Left ventricle myocardium inferior (tissue), 1 donor: Measurements from ENCODE around the gene PSMG1. TPM values are rescaled to one million over a fixed set of nuclear protein-coding genes. Genes with fewer than 3 reads are reported as not detected.

Source experiments
- DNase-seq: peaks from one replicate; pipeline ENCODE4 v3.0.0-alpha.2; 2020
- H3K27ac ChIP-seq: fragments of 200-600 bp; replicated peaks from 2 replicates; pipeline ENCODE4 v1.8.0; 2021
- H3K27me3 ChIP-seq: fragments of 200-600 bp; 2 replicates; pipeline ENCODE4 v1.8.0; 2021; ENCODE audit warnings: low read depth
- H3K36me3 ChIP-seq: fragments of 200-600 bp; 2 replicates; pipeline ENCODE4 v1.8.0; 2021
- H3K4me1 ChIP-seq: fragments of 200-600 bp; 2 replicates; pipeline ENCODE4 v1.8.0; 2021
- H3K4me3 ChIP-seq: fragments of 200-600 bp; 2 replicates; pipeline ENCODE4 v1.8.0; 2021; ENCODE audit warnings: mild to moderate bottlenecking, moderate library complexity
- H3K9me3 ChIP-seq: fragments of 200-600 bp; replicated peaks from 2 replicates; pipeline ENCODE4 v1.8.0; 2021
- intact Hi-C: fragments of 100-400 bp; cut with micrococcal nuclease; formaldehyde crosslinking; loops from one replicate; pipeline ENCODE4 v1.11.0; 2022
- total RNA-seq: library from RNA; stranded (reverse); fragmentation: NEBNext Ultra II Directional; extraction: Animal tissue kit (Norgen Biotek cat#: 25700); gene quantifications from one replicate; pipeline ENCODE4 v1.2.1, GENCODE V29; 2021
- TF ChIP-seq, protein P1 (sequence below): fragments of 200-600 bp; IDR thresholded peaks from 2 replicates; pipeline ENCODE4 v1.8.0; 2021; ENCODE audit warnings: antibody characterized with exemption, mild to moderate bottlenecking, borderline replicate concordance
- donor health status: DM: no; HTN: yes; CAD: no; lungs with severe emphysema.

The PSMG1 gene
- total RNA-seq, 1 donor from 2014 or later: 20.7 TPM

DNA sequence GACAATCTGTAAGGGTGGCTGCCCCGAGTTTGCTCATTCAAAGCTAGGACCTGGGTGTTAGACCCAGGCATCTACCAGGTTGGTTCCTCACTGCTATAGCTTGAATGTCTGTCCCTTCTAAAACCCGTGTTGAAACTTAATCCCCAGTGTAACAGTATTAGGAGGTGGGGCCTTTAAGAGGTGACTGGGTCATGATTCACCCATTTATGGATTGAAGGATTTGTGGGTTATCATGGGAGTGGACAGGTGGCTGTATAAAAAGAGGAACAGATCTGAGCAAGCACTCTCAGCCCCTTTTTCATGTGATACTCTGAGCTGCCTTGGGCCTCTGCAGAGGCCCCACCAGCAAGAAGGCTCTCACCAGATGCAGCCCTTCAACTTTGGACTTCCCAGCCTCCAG is 29.4 kb downstream of the PSMG1 start:
- no peak for DNase-seq
- no peaks in the 10 kb centered on the region for H3K27me3 ChIP-seq
- H3K27ac ChIP-seq: no peak overlapping the region
- intact Hi-C loops: no loop called here
- H3K9me3 ChIP-seq: no peaks in the 10 kb centered on the region
- TF ChIP-seq, protein P1, sequence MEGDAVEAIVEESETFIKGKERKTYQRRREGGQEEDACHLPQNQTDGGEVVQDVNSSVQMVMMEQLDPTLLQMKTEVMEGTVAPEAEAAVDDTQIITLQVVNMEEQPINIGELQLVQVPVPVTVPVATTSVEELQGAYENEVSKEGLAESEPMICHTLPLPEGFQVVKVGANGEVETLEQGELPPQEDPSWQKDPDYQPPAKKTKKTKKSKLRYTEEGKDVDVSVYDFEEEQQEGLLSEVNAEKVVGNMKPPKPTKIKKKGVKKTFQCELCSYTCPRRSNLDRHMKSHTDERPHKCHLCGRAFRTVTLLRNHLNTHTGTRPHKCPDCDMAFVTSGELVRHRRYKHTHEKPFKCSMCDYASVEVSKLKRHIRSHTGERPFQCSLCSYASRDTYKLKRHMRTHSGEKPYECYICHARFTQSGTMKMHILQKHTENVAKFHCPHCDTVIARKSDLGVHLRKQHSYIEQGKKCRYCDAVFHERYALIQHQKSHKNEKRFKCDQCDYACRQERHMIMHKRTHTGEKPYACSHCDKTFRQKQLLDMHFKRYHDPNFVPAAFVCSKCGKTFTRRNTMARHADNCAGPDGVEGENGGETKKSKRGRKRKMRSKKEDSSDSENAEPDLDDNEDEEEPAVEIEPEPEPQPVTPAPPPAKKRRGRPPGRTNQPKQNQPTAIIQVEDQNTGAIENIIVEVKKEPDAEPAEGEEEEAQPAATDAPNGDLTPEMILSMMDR: no peak
- H3K4me3 ChIP-seq: no peak overlapping the region
- no peaks in the 10 kb centered on the region for H3K4me1 ChIP-seq
- no peaks in the 10 kb centered on the region for H3K36me3 ChIP-seq

DNA sequence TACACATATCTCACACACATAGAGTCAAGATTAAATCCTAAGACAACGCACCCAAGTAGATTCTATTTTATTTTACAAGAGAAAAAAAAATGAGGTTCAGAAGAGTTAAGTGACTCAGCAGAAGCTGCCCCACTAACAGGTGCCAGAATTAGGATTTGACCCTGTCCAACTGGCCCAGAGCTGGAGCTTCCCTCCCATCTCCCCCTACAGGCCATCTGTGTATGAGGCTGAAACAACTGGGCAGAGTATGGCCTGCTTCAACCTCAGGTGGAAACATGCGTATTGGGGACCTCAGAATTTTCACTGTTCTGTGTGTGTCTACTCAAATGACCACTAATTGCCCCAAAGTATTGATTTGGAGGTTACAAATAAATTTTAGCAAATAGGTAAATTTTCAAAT is 29.9 kb downstream of the PSMG1 start:
- TF ChIP-seq, protein P1: peak; percentile 52
- intact Hi-C loops: no loop called here
- Histone ChIP-seq H3K4me3 (no peak overlapping the region), H3K36me3 (no peaks in the 10 kb centered on the region), H3K9me3 (no peaks in the 10 kb centered on the region), H3K27ac (no peak overlapping the region), H3K4me1 (no peaks in the 10 kb centered on the region), H3K27me3 (no peaks in the 10 kb centered on the region)
- DNase-seq: no peak

DNA sequence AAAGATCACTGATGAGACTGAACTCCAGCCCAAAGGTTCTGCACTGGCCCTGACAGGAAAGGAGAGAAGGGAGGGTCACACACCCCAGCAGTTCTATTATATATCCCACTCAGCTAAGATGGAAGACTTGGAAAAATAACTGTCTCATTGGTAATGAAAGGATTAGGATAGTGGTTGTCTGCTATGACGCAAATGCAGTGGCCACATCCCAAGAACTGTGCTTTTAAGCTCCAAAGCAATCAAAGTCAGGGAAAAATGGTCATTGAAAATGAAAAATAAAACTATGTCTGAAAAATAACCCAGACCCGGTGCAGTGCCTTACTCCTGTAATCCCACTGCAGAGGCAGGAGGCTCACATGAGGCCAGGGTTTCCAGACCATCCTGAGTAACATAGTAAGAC is 31.0 kb downstream of the PSMG1 start:
- Histone ChIP-seq H3K9me3 (no peaks in the 10 kb centered on the region), H3K27ac (no peak overlapping the region), H3K4me3 (no peak overlapping the region), H3K27me3 (no peaks in the 10 kb centered on the region), H3K36me3 (no peaks in the 10 kb centered on the region), H3K4me1 (no peaks in the 10 kb centered on the region)
- TF ChIP-seq, protein P1: no peak
- intact Hi-C loops: no loop called here
- DNase-seq: no peak

DNA sequence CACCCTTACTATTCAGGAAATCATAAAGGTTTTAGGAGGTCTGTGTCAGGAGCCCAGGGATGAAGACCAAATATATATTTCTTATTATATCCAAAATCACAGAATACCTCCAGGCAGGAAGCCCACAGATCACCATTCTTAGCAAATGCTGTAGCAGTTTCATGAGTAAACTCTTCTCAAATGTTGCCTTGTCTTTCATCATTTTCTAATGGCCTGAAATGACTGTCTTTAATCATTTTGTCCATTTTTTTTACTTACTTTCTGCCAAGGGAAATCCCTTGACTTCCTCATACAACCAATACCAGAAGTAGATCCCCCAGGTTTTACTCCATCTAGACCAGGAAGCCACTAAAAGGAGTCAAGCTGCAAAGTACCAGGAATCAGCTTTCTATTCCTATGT is 32.4 kb downstream of the PSMG1 start:
- intact Hi-C loops: no loop called here
- Histone ChIP-seq H3K4me1 (no peaks in the 10 kb centered on the region), H3K36me3 (no peaks in the 10 kb centered on the region), H3K4me3 (no peak overlapping the region), H3K9me3 (peaks cover 4% of the 10 kb centered on the region), H3K27me3 (no peaks in the 10 kb centered on the region), H3K27ac (no peak overlapping the region)
- TF ChIP-seq, protein P1: no peak
- no peak for DNase-seq

DNA sequence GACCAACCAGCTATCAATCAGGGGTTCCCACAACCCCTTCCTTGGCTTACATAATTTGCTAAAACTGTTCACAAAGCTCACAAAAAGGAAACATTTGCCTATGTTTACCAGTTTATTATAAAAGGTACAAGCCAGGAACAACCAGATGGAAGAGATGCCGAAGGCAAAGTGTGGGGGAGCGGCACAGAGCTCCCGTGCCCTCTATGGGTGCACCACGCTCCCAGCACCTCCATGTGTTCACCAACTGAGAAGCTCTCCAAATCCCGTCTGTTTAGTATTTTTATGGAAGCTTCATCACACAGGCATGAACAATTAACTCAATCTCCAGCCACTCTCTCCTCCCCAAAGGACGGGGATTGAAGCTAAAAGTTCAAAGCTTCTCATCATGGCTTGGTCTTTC is 32.9 kb downstream of the PSMG1 start:
- Histone ChIP-seq H3K27me3 (no peaks in the 10 kb centered on the region), H3K9me3 (peaks cover 4% of the 10 kb centered on the region), H3K36me3 (no peaks in the 10 kb centered on the region), H3K4me3 (no peak overlapping the region), H3K27ac (no peak overlapping the region), H3K4me1 (no peaks in the 10 kb centered on the region)
- TF ChIP-seq, protein P1: no peak
- intact Hi-C loops: no loop called here
- DNase-seq: no peak

DNA sequence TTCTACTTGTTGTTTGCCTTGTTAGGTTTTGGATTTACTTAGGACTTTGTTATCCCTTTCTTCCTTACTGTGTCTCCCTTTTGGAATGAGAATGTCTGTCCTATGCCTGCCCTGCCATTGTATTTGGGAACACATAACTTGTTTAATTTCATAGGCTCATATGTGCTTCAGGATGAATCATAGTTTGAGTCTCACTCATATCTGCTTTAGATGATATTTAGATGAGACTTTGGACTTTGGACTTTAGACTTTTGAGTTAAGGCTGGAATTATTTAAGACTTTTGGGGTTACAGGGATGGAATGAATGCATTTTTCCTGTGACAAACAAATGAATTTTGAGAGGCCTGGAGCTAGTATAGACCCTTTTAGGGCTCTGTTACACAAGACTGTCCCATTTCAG is 33.4 kb downstream of the PSMG1 start:
- intact Hi-C loops: loop anchor here (10.0 kb wide), 1 partner anchor 645 kb away; no protein-coding TSS in a partner anchor
- Histone ChIP-seq H3K27ac (no peak overlapping the region), H3K36me3 (no peaks in the 10 kb centered on the region), H3K4me1 (no peaks in the 10 kb centered on the region), H3K9me3 (peaks cover 4% of the 10 kb centered on the region), H3K4me3 (no peak overlapping the region), H3K27me3 (no peaks in the 10 kb centered on the region)
- DNase-seq: no peak
- TF ChIP-seq, protein P1: no peak
